Measurements from ENCODE around the gene SND1. TPM values are rescaled to one million over a fixed set of nuclear protein-coding genes. Genes with fewer than 3 reads are reported as not detected.

Gene SND1
- polyA plus RNA-seq, 4 donors = 142 to 159 (median 148) TPM

DNA sequence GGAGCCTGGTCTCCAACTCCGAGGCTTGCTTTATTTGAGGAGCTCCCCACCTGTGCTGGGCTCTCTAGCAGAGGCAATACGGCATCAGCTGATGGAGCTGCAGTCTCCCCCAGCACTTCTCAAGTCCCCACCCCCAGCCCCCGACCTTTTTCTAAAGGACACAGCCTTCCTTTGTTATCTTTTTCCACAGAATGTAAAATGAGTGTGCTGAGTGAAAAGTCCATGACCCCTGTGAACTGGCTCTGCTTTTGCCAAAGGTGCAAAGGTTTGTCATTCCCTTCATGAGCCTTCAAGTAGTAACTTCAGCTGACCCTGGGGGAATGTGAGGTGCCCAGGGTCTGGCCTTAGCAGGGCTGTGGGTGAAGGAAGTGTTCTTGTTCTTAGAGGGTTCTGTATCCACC is 353.8 kb downstream of the SND1 start:
- DNase-seq (ENCODE audit: low read depth in 4 of 4, low spot score in 3 of 4) = no peak

DNA sequence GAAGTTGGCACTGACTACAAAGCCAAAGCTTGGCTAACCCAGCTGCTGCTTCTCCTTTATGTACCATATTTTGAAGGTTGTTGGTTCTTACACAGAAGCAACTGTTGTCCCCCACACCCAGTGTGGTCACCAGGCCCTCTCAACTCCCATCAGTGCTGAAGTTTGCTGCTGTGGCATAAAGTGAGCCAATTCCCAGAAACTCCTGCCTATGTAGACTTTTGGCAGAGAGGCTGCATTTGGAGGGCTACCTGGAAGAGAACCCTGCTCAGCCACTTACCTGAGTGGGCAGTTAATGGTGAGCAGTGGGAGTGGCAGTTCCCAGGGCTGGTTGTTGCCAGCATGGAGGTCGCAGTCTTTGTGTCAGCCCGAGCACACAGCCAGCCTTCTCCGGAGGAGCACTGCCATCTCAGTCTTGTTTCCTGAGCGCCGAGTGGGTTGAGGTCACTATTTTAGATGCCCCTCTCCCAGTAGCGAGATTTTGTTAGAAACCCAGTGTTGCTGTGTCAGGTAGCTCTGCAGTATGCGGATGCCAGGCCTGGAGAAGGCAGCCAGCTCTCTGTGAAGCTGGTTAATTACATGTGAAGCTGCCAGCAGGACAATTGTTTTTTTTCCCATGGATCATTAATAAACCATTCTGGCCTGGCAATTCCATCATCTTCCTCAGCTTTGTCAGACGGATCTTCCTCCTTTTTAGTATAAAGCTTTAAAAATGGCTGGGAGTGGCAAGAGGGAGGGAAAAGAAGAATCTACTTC is 354.7 kb downstream of the SND1 start:
- no peak for DNase-seq (ENCODE audit: low read depth in 4 of 4, low spot score in 3 of 4)

DNA sequence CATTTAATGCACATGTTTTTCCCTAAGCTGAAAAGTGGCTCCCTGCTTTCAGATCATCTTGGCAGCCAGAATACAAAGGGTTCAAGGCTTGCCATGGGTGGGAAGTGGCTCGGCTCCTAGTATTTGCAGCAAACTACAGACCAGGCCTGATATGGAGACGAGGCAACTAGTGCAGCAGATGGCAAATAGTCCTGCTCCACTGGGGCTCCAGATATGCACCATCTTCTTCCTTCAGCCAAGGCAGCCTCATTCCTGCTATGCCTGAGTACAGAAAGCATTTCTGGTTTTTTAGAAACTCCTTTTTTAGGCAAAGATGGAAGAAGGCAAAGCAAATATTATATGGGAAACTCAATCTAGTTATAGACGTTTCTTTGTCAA is 355.3 kb downstream of the SND1 start:
- DNase-seq (ENCODE audit: low read depth in 4 of 4, low spot score in 3 of 4) = no peak

- DNase-seq (ENCODE audit: low read depth in 4 of 4, low spot score in 3 of 4) = no peak
These were observed 356.1 kb downstream of the SND1 start for GRCh38 chr7:128008141-128008540.

GRCh38 chr7:128008744-128009143 is 356.8 kb downstream of the SND1 start:
- no peak for DNase-seq (ENCODE audit: low read depth in 4 of 4, low spot score in 3 of 4)

GRCh38 chr7:128010391-128011127 is 358.6 kb downstream of the SND1 start:
- no peak for DNase-seq (ENCODE audit: low read depth in 4 of 4, low spot score in 3 of 4)

- DNase-seq (ENCODE audit: low read depth in 4 of 4, low spot score in 3 of 4) = no peak
These were observed 359.2 kb downstream of the SND1 start for GRCh38 chr7:128011131-128011661.

- DNase-seq (ENCODE audit: low read depth in 4 of 4, low spot score in 3 of 4) = no peak
These were observed 362.8 kb downstream of the SND1 start for GRCh38 chr7:128014811-128015210.

GRCh38 chr7:128017460-128017859 is 365.5 kb downstream of the SND1 start:
- DNase-seq (ENCODE audit: low read depth in 4 of 4, low spot score in 3 of 4) = no peak

- DNase-seq (ENCODE audit: low read depth in 4 of 4, low spot score in 3 of 4) = no peak
These were observed 366.2 kb downstream of the SND1 start for GRCh38 chr7:128017862-128018845.

DNA sequence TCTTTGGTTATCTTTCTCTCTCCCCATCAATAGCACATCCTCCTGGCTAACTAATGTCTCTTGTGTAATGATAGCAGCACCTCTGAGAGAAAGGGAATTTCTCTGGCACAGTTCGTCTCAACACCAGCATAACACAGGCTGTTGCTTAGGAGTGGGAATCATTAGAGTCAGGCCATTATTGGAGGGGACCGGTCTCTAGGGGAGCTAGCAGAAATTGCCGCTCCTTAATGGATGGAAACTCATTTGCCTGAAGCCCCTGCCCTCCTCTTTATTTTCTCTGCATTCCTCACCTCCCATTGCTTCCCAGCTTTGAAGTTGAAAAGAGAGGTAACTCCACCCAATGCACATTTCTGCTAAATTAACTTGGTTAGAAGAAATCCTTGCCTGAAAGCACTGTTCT is 367.3 kb downstream of the SND1 start:
- DNase-seq (ENCODE audit: low read depth in 4 of 4, low spot score in 3 of 4) = no peak

- DNase-seq (ENCODE audit: low read depth in 4 of 4, low spot score in 3 of 4) = no peak
These were observed 368.2 kb downstream of the SND1 start for GRCh38 chr7:128020159-128020558.

- no peak for DNase-seq (ENCODE audit: low read depth in 4 of 4, low spot score in 3 of 4)
These were observed 369.4 kb downstream of the SND1 start for GRCh38 chr7:128021366-128021765.

- no peak for DNase-seq (ENCODE audit: low read depth in 4 of 4, low spot score in 3 of 4)
These were observed 370.9 kb downstream of the SND1 start for GRCh38 chr7:128022631-128023532.

DNA sequence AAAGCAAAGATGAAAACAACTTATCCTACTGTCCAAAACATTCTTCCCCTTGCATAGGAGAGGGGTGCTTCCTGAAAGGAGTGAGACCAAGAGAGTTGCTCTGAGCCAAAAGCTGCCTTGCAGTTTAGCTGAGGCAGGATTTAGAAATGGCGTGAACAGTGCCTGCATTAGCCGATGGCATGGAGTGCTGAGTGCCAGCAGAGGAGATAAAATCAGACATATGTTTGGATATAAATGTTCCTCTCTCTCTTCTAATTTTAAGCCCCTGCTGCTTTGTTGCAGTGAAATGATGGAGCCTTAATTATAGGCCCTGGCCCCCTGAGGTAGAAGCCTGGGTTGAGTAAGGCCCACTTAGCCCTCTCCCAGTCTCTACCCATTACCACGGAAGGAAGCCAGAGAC is 372.2 kb downstream of the SND1 start:
- no peak for DNase-seq (ENCODE audit: low read depth in 4 of 4, low spot score in 3 of 4)

DNA sequence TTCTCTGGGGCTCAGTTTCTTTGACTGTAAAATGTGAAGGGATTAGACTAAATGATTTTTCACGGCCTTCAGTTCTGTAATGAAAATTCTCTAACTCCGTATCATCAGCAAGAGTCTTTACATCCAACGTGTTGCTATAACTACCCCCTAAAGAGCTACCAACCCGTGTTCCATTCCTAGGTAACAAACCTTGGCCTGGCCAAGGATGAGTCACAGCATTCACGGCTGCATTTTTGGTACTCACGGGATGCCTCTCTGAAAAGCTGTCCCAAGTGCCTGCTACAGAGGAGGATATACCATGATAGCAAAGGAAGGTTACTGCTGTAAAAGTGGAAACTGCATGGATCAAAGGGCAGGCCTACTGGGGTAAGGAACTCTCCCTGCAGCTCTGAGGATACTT is 373.4 kb downstream of the SND1 start:
- DNase-seq (ENCODE audit: low read depth in 4 of 4, low spot score in 3 of 4) = no peak

- no peak for DNase-seq (ENCODE audit: low read depth in 4 of 4, low spot score in 3 of 4)
These were observed 373.8 kb downstream of the SND1 start for GRCh38 chr7:128025819-128026218.

DNA sequence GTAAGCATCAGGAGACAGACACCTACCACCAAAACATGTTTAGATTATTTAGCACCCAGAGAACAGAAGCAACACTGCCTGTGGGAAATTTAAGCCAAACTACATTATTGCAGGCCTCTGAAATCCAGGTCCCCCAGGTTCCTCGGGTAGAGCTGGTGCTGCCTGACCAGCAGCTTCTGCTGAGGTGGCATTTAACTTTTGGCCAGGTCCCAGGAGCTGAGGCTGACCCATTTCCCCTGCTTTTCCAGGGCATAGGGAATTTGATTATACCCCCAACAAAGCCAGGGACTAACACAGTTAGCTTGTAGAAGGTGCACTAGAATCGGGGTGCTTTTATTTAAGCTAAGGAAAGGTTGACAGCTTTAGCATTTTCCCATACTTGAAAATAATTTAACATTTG is 374.6 kb downstream of the SND1 start:
- no peak for DNase-seq (ENCODE audit: low read depth in 4 of 4, low spot score in 3 of 4)

GRCh38 chr7:128027485-128027980 is 375.5 kb downstream of the SND1 start:
- DNase-seq (ENCODE audit: low read depth in 4 of 4, low spot score in 3 of 4) = no peak

Data from right renal pelvis (tissue), 4 donors.